Upper lobe of left lung (tissue), 6 donors: ENCODE measurements around the gene MEIKIN. TPM values are rescaled to one million over a fixed set of nuclear protein-coding genes. Genes with fewer than 3 reads are reported as not detected.

Experiments
- ATAC-seq, 2 donors: fragments of 200-7000 bp; cut with Tn5 transposase; one replicate each; pipeline ENCODE4 v1.9.1; 2022; ENCODE audit warnings: mild to moderate bottlenecking in 2 of 2, moderate library complexity in 2 of 2; ENCODE audit not compliant: low FRiP score in 2 of 2
- DNase-seq, 2 donors: peaks; one replicate each; pipeline ENCODE4 v3.0.0-alpha.2; 2019 to 2020
- H3K27ac ChIP-seq, 4 donors: fragments of 200-600 bp; sonication (generic); one replicate each; pipeline ENCODE4 v1.5.1; 2016 to 2019
- H3K27me3 ChIP-seq, 4 donors: fragments of 200-600 bp; sonication (generic); one replicate each; pipeline ENCODE4 v1.5.1; 2017 to 2019
- H3K36me3 ChIP-seq, 4 donors: fragments of 200-600 bp; sonication (generic); one replicate each; pipeline ENCODE4 v1.5.1; 2016 to 2019
- H3K4me1 ChIP-seq, 4 donors: fragments of 200-600 bp; sonication (generic); one replicate each; pipeline ENCODE4 v1.5.1; 2018 to 2019
- H3K4me3 ChIP-seq, 4 donors: fragments of 200-600 bp; sonication (generic); one replicate each; pipeline ENCODE4 v1.5.1; 2017 to 2019; ENCODE audit warnings: mild to moderate bottlenecking in 2 of 4, moderate library complexity in 1 of 4
- H3K9me3 ChIP-seq, 4 donors: fragments of 200-600 bp; sonication (generic); one replicate each; pipeline ENCODE4 v1.5.1; 2018 to 2019
- EP300 ChIP-seq, 4 donors: sonication (generic); formaldehyde crosslinking; IDR thresholded peaks; one replicate each; pipeline ENCODE4 v1.5.1; 2017; ENCODE audit warnings: antibody characterized with exemption in 4 of 4, control low read depth in 2 of 4
- POLR2A ChIP-seq, 4 donors: fragments of 450-650 bp; IDR thresholded peaks; one replicate each; pipeline ENCODE4 v1.5.1; 2016 to 2017; ENCODE audit warnings: antibody characterized with exemption in 4 of 4, mild to moderate bottlenecking in 2 of 4
- POLR2AphosphoS5 ChIP-seq, 2 donors: sonication (generic); formaldehyde crosslinking; IDR thresholded peaks; one replicate each; pipeline ENCODE4 v1.5.1; 2017; ENCODE audit warnings: antibody characterized with exemption in 2 of 2
- WGBS, 2 donors: methylation state at CpG; one replicate each; pipeline ENCODE4 v1.1.5; 2017 to 2018; 5-methylcytosine and 5-hydroxymethylcytosine counted together
- total RNA-seq, 6 donors: library from RNA; depleted of rRNA in 4 of 6; stranded (reverse); fragments of >200 nt in 4 of 6; gene quantifications; one replicate each; pipeline versions ENCODE4 v1.1.0 to v1.2.1, GENCODE V29; 2016 to 2021
- TF ChIP-seq, protein P1 (sequence below), 6 experiments: fragments of 450-650 bp in 4 of 6; fragments of 200-600 bp in 2 of 6; sonication (generic) in 2 of 6; IDR thresholded peaks; one replicate each; pipeline ENCODE4 v1.5.1; 2016 to 2019; ENCODE audit warnings: antibody characterized with exemption in 6 of 6
- donor health status: DM: no; HTN: no; CAD: no; lungs with moderate emphysema.
- donor health status: DM: no; HTN: yes; CAD: no; lungs with severe emphysema.

Gene MEIKIN, protein sequence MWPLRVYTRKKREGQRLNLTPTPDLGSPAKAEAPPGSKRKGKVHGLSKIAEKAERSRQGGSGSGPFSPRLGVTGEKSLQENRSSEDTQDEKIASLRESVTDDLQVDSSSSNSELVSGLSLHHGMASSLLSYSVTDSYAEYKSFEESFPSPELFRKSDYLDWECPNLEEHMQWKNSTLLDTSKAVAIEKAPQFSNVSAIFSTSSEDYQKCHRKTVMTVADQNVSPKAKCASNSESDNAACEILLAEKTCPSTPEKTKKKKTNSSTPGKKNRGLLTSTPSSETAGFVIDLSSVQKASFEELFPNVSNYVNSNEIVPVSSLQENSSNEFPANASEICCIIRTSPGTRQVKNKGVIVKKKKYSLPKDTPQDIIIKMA
- under 1 TPM in 1 of 6 donors, not detected in 5; 0.77 TPM for total RNA-seq

DNA sequence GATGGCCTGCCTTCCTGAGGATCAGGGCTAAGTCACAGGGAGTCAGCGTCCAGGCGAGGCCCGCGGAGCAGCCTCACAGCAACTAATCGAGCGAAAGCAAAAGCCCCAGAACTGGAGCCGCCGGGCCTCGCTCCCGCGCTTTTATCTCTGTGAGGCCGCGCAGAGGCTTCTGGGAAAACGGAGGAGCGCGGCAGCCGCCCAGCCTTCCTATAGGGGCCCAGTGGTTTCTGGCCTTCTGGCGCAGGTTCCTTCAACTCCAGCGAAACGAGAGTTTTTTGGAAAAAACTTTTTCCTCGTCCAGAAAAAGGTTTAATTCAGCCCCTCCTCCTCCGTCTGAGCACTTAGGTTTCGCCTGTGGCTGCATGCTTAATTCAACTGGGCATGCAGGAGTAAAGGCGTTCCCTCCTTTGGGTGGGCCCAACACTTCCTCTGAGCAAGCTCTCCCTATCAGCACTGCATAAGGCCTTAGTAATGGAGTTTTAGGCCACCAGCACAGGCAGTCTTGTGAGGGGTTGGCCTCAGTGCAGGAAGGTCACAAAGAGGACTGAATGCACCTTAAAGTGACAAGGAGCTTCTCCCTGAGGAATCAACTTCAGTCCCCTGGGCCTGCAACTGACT lies at the start of gene MEIKIN:
Gene MEIKIN (minus strand): TSS at position 113 of the 618 bp plus-strand sequence. CDS start 158 bp downstream, outside the sequence.
- H3K4me1 ChIP-seq, result no peaks in the 10 kb centered on the region
- no peaks in the 10 kb centered on the region for H3K36me3 ChIP-seq
- no peaks in the 10 kb centered on the region for H3K9me3 ChIP-seq
- TF ChIP-seq, protein P1, sequence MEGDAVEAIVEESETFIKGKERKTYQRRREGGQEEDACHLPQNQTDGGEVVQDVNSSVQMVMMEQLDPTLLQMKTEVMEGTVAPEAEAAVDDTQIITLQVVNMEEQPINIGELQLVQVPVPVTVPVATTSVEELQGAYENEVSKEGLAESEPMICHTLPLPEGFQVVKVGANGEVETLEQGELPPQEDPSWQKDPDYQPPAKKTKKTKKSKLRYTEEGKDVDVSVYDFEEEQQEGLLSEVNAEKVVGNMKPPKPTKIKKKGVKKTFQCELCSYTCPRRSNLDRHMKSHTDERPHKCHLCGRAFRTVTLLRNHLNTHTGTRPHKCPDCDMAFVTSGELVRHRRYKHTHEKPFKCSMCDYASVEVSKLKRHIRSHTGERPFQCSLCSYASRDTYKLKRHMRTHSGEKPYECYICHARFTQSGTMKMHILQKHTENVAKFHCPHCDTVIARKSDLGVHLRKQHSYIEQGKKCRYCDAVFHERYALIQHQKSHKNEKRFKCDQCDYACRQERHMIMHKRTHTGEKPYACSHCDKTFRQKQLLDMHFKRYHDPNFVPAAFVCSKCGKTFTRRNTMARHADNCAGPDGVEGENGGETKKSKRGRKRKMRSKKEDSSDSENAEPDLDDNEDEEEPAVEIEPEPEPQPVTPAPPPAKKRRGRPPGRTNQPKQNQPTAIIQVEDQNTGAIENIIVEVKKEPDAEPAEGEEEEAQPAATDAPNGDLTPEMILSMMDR (IDR thresholded peaks at IDR 0.05), result no peak
- TF ChIP-seq POLR2A (IDR thresholded peaks at IDR 0.05), result no peak
- TF ChIP-seq EP300 (IDR thresholded peaks at IDR 0.05), result no peak
- no peak for TF ChIP-seq POLR2AphosphoS5 (IDR thresholded peaks at IDR 0.05)
- H3K27ac ChIP-seq, result no peak within 1 kb of the TSS
- H3K4me3 ChIP-seq, result no peak within 1 kb of the TSS
- peak in 1 of 2 donors; percentile 73 for DNase-seq
- 85 to 93% methylated on average over 16 to 24 of the region's 24 CpGs for WGBS, 2 donors
- no peak for ATAC-seq
- no peaks in the 10 kb centered on the region for H3K27me3 ChIP-seq

DNA sequence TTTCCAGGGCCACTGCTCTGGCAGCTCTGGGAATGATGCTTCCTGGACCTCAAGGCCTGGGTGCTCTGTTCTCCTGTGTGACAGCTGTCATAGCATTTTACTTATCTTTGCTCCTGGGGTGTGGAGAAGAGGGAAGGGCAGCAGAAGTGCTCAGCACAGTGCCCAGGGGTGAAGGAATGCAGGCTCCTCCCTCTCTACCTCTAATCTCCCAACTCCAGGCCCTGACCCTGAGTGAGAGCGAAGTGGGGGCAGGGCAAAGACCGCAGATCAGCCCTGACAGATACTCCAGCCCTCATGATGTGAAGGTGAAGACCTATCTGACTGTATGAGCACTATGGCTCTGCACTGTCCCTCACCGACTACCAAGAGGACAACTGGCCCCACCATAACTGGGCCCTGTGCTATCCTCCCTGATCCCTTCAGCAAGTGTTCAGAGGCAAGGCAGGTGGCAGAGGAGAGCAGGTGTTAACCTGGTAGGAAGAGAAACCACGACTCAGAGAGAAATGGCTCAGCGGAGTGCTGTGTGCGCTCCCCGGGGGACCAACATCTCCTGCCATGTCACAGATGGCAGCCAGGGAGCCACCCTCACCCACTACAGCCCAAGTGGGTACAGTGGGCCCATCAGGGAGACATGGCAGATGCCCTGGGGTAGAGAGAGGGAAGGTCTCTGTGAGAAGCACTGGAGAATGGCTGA lies 49.2 kb upstream of the MEIKIN start:
- Histone ChIP-seq H3K4me1 (peaks cover 8 to 26% (median 14%) of the 10 kb centered on the region in 4 donors), H3K4me3 (no peak overlapping the region), H3K36me3 (no peaks in the 10 kb centered on the region), H3K27ac (no peak overlapping the region), H3K9me3 (no peaks in the 10 kb centered on the region), H3K27me3 (no peaks in the 10 kb centered on the region)
- DNase-seq, result no peak
- TF ChIP-seq POLR2A (IDR thresholded peaks at IDR 0.05), result no peak
- TF ChIP-seq, protein P1 (IDR thresholded peaks at IDR 0.05), result no peak
- TF ChIP-seq POLR2AphosphoS5 (IDR thresholded peaks at IDR 0.05), result no peak
- TF ChIP-seq EP300 (IDR thresholded peaks at IDR 0.05), result no peak
- no peak for ATAC-seq
- WGBS, 2 donors, result 86 to 94% methylated on average over 5 to 7 of the region's 7 CpGs

DNA sequence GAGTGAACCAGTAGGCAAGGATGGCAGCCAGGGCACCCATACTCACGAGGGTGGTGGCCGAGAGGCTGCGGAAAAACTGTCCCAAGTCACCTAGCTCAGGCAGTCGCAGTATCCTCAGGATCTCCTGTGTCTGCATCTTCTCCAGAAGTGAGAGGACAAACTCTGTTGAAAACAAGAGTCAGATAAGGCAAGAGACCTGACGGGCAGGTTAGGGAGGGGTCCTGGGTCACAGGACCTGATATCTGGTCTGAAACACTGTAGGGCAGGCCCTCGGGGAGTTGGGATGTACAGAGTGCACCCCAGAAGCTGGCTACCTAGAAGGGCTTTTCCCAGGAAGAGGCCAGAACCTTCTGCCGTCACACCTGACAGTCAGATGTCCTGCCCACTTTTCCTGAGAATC lies 48.6 kb upstream of the MEIKIN start:
- DNase-seq (no peak), ATAC-seq (no peak)
- Histone ChIP-seq H3K36me3 (no peaks in the 10 kb centered on the region), H3K27ac (no peak overlapping the region), H3K9me3 (no peaks in the 10 kb centered on the region), H3K4me3 (no peak overlapping the region), H3K27me3 (no peaks in the 10 kb centered on the region), H3K4me1 (peaks cover 8 to 21% (median 14%) of the 10 kb centered on the region in 4 donors)
- TF ChIP-seq, protein P1 (IDR thresholded peaks at IDR 0.05), result no peak
- TF ChIP-seq EP300 (IDR thresholded peaks at IDR 0.05) (no peak), POLR2AphosphoS5 (IDR thresholded peaks at IDR 0.05) (no peak), POLR2A (IDR thresholded peaks at IDR 0.05) (no peak)
- WGBS, 2 donors, result 87 to 91% methylated on average over 6 to 7 of the region's 7 CpGs

DNA sequence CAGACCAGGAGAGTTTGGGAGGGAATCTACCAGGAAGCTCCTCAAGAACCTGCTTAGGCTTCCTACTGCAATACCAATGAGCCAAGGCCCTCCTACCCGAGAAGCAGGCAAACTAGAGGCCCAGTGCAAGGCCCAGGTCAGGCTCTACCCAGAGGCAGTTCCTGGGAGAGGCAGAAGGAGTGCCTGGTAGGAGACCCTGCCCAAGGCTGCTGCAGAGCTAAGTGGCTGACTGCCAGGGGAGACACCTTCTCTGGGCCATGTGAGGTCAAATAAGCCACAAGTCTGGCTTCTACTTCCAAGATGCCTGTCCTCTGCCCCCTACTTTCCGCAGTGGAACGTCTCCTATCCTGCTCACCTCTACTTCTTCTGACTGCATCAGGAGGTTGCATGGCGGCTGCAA lies 48.2 kb upstream of the MEIKIN start:
- DNase-seq (no peak), ATAC-seq (no peak)
- Histone ChIP-seq H3K4me1 (peaks cover 8 to 21% (median 14%) of the 10 kb centered on the region in 4 donors), H3K27ac (no peak overlapping the region), H3K27me3 (no peaks in the 10 kb centered on the region), H3K36me3 (no peaks in the 10 kb centered on the region), H3K4me3 (no peak overlapping the region), H3K9me3 (no peaks in the 10 kb centered on the region)
- WGBS, 2 donors, result 98 to 100% methylated on average over 3 to 4 of the region's 4 CpGs
- TF ChIP-seq POLR2A (IDR thresholded peaks at IDR 0.05) (no peak), EP300 (IDR thresholded peaks at IDR 0.05) (no peak), POLR2AphosphoS5 (IDR thresholded peaks at IDR 0.05) (no peak)
- TF ChIP-seq, protein P1 (IDR thresholded peaks at IDR 0.05), result no peak
